ENCODE data around the gene MICALL2. TPM values are rescaled to one million over a fixed set of nuclear protein-coding genes. Genes with fewer than 3 reads are reported as not detected.

MICALL2 gene
- polyA plus RNA-seq, 2 of the 4 experiments (the other 2 are of a cell fraction): 6.1 to 20.6 TPM

DNA sequence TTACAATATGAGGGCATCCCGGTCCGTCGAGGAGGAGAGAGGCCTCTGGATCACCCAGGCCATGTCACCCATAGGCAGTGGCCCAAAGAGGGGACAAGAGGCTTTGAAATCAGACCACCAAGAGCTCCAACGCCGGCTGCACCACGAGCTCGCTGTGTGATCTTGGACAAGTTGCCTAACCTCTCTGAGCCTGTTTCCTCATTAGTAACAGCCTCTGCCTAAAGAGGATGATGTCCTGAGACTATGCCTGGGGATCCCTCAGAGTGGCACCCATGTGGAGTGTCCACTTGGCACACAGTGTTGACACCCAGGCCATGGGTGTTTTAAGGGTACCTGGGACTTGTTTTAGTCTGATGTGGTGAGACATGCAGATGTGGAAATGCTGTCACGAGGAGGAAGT, 50.8 kb downstream of the MICALL2 start:
- FAIRE-seq (no peak), DNase-seq (ENCODE audit: low read depth in 1 of 2, low spot score in 1 of 2) (no peak), ATAC-seq (no peak)
- Histone ChIP-seq H3K27ac (no peak overlapping the region), H3K4me3 (no peak overlapping the region), H3K4me2 (no peak overlapping the region), H3K4me1 (peaks cover 9% of the 10 kb centered on the region; the same call in 2 of the 3 replicates), H3K9me3 (no peaks in the 10 kb centered on the region)
- 71% methylated on average over 8 of the region's 8 CpGs for WGBS (ENCODE audit: missing lambda C conversion rate)
- CTCF ChIA-PET: interaction anchor here (1.1 to 16.1 kb wide), 6 partner anchors 11 to 233 kb away, joined by 3 to 218 read pairs (median 13); no protein-coding TSS in a partner anchor
- POLR2A ChIA-PET: no interaction called here
- TF ChIP-seq ZFP36 (IDR thresholded peaks at IDR 0.05; ENCODE audit: borderline replicate concordance, partially characterized antibody): peak; percentile 48
- TF ChIP-seq POLR2A (IDR thresholded peaks at IDR 0.05; ENCODE audit: low read length): no peak

DNA sequence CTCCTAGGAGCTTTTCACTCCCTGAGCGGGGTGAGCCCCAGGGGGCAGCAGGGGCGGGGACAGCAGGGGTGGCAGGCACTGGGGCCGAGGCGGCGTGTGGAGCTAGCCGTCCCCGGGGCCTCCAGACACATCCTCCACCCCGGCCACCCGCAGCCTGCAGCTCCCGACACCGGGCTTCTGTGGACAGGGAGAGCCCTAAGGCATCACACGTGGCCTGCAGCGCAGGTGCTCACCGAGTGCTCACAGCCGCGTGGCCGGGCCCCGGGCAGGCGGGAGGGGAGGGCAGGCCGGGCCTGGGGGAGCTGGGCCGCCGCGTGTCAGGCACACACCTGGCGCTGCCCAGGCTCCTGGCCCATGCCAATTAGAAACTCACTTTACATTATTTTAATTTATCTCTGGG, 51.4 kb downstream of the MICALL2 start:
- CTCF ChIA-PET: interaction anchor here (0.7 to 16.1 kb wide), 7 partner anchors 11 to 232 kb away, joined by 3 to 218 read pairs (median 10); no protein-coding TSS in a partner anchor
- ATAC-seq (no peak), FAIRE-seq (no peak), DNase-seq (ENCODE audit: low read depth in 1 of 2, low spot score in 1 of 2) (no peak)
- H3K4me2 ChIP-seq: no peak overlapping the region
- POLR2A ChIA-PET: no interaction called here
- TF ChIP-seq RAD21 (conservative IDR thresholded peaks at IDR 0.05 in 1 of 2, IDR thresholded peaks at IDR 0.05 in 1 of 2) (no peak), EHMT2 (IDR thresholded peaks at IDR 0.05; ENCODE audit: low read depth) (no peak), TFCP2L1 (CRISPR knock-in tag; IDR thresholded peaks at IDR 0.05) (no peak), KDM5A (IDR thresholded peaks at IDR 0.05) (no peak), CBX2 (IDR thresholded peaks at IDR 0.05; ENCODE audit: borderline replicate concordance, low read depth) (no peak), RCOR1 (IDR thresholded peaks at IDR 0.05; ENCODE audit: low read depth, low read length) (no peak), CEBPB (IDR thresholded peaks at IDR 0.05) (no peak), FOSL2 (IDR thresholded peaks at IDR 0.05) (no peak), FOSL2 (CRISPR knock-in tag; IDR thresholded peaks at IDR 0.05) (no peak), RNF2 (IDR thresholded peaks at IDR 0.05; ENCODE audit: borderline replicate concordance, low read depth) (no peak), NR3C1 (IDR thresholded peaks at IDR 0.05) (no peak)
- TF ChIP-seq, protein P1, sequence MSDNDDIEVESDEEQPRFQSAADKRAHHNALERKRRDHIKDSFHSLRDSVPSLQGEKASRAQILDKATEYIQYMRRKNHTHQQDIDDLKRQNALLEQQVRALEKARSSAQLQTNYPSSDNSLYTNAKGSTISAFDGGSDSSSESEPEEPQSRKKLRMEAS (IDR thresholded peaks at IDR 0.05): no peak
- TF ChIP-seq, protein P2, sequence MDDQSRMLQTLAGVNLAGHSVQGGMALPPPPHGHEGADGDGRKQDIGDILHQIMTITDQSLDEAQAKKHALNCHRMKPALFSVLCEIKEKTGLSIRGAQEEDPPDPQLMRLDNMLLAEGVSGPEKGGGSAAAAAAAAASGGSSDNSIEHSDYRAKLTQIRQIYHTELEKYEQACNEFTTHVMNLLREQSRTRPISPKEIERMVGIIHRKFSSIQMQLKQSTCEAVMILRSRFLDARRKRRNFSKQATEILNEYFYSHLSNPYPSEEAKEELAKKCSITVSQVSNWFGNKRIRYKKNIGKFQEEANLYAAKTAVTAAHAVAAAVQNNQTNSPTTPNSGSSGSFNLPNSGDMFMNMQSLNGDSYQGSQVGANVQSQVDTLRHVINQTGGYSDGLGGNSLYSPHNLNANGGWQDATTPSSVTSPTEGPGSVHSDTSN (IDR thresholded peaks at IDR 0.05): no peak
- TF ChIP-seq, protein P3, sequence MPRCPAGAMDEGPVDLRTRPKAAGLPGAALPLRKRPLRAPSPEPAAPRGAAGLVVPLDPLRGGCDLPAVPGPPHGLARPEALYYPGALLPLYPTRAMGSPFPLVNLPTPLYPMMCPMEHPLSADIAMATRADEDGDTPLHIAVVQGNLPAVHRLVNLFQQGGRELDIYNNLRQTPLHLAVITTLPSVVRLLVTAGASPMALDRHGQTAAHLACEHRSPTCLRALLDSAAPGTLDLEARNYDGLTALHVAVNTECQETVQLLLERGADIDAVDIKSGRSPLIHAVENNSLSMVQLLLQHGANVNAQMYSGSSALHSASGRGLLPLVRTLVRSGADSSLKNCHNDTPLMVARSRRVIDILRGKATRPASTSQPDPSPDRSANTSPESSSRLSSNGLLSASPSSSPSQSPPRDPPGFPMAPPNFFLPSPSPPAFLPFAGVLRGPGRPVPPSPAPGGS (IDR thresholded peaks at IDR 0.05): no peak
- TF ChIP-seq, protein P4, sequence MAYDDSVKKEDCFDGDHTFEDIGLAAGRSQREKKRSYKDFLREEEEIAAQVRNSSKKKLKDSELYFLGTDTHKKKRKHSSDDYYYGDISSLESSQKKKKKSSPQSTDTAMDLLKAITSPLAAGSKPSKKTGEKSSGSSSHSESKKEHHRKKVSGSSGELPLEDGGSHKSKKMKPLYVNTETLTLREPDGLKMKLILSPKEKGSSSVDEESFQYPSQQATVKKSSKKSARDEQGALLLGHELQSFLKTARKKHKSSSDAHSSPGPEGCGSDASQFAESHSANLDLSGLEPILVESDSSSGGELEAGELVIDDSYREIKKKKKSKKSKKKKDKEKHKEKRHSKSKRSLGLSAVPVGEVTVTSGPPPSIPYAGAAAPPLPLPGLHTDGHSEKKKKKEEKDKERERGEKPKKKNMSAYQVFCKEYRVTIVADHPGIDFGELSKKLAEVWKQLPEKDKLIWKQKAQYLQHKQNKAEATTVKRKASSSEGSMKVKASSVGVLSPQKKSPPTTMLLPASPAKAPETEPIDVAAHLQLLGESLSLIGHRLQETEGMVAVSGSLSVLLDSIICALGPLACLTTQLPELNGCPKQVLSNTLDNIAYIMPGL (CRISPR knock-in tag; IDR thresholded peaks at IDR 0.05; ENCODE audit: borderline replicate concordance): no peak
- TF ChIP-seq, protein P5, sequence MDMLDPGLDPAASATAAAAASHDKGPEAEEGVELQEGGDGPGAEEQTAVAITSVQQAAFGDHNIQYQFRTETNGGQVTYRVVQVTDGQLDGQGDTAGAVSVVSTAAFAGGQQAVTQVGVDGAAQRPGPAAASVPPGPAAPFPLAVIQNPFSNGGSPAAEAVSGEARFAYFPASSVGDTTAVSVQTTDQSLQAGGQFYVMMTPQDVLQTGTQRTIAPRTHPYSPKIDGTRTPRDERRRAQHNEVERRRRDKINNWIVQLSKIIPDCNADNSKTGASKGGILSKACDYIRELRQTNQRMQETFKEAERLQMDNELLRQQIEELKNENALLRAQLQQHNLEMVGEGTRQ (IDR thresholded peaks at IDR 0.05): no peak
- H3K27ac ChIP-seq: no peak overlapping the region
- H3K4me3 ChIP-seq: no peak overlapping the region
- H3K9me3 ChIP-seq: no peaks in the 10 kb centered on the region; the same call in 2 of the 3 replicates
- peaks cover 9% of the 10 kb centered on the region; the same call in 2 of the 3 replicates for H3K4me1 ChIP-seq
- WGBS (ENCODE audit: missing lambda C conversion rate): 88% methylated on average over 15 of the region's 24 CpGs

Measured in A549 (cell line).